ENCODE data around the gene SAMD4A.

The SAMD4A gene

GRCh38 chr14:54567224-54567638, 303 bp downstream of the SAMD4A start:
- peak; percentile 61 for DNase-seq

- DNase-seq = peak; percentile 52
These were observed 972 bp downstream of the SAMD4A start for GRCh38 chr14:54567639-54568561.

- peak; percentile 62 for DNase-seq
These were observed 2.1 kb downstream of the SAMD4A start for GRCh38 chr14:54568821-54569595.

GRCh38 chr14:54570047-54570446, 3.1 kb downstream of the SAMD4A start:
- DNase-seq = no peak

GRCh38 chr14:54570631-54571415, 3.9 kb downstream of the SAMD4A start:
- peak; percentile 89 for DNase-seq

- DNase-seq = no peak
These were observed 5.4 kb downstream of the SAMD4A start for GRCh38 chr14:54572316-54572715.

- DNase-seq = no peak
These were observed 7.6 kb downstream of the SAMD4A start for GRCh38 chr14:54574528-54574927.

GRCh38 chr14:54577494-54577893, 10.6 kb downstream of the SAMD4A start:
- DNase-seq = no peak

- peak; percentile 85 for DNase-seq
These were observed 11.0 kb downstream of the SAMD4A start for GRCh38 chr14:54577977-54578376.

- DNase-seq = peak; percentile 64
These were observed 12.7 kb downstream of the SAMD4A start for GRCh38 chr14:54579621-54580020.

- no peak for DNase-seq
These were observed 14.0 kb downstream of the SAMD4A start for GRCh38 chr14:54580933-54581332.

GRCh38 chr14:54582334-54582733, 15.4 kb downstream of the SAMD4A start:
- no peak for DNase-seq

GRCh38 chr14:54584097-54584496, 17.2 kb downstream of the SAMD4A start:
- no peak for DNase-seq

GRCh38 chr14:54585214-54585613, 18.3 kb downstream of the SAMD4A start:
- no peak for DNase-seq

- DNase-seq = peak; percentile 88
These were observed 22.1 kb downstream of the SAMD4A start for GRCh38 chr14:54589076-54589475.

GRCh38 chr14:54589843-54590242, 22.9 kb downstream of the SAMD4A start:
- peak; percentile 52 for DNase-seq

- DNase-seq = no peak
These were observed 23.6 kb downstream of the SAMD4A start for GRCh38 chr14:54590481-54590880.

GRCh38 chr14:54591461-54591860, 24.5 kb downstream of the SAMD4A start:
- DNase-seq = no peak

GRCh38 chr14:54591866-54592265, 24.9 kb downstream of the SAMD4A start:
- peak; percentile 43 for DNase-seq

GRCh38 chr14:54593860-54594259, 26.9 kb downstream of the SAMD4A start:
- DNase-seq = peak; percentile 34

GRCh38 chr14:54594537-54594936, 27.6 kb downstream of the SAMD4A start:
- DNase-seq = peak; percentile 72

- DNase-seq = peak; percentile 81
These were observed 31.0 kb downstream of the SAMD4A start for GRCh38 chr14:54597795-54598443.
